Mesendoderm (in vitro differentiated cells): Measurements from ENCODE around the gene TMEM59L.

ENCODE experiments used
- DNase-seq: peaks from one replicate; pipeline ENCODE4 v3.0.0; 2013
- H2AK5ac ChIP-seq: 2 replicates; pipeline ENCODE4 v1.6.1; 2013; ENCODE audit warnings: low read length, inconsistent platforms
- H2BK120ac ChIP-seq: 2 replicates; pipeline ENCODE4 v1.6.1; 2013; ENCODE audit warnings: low read depth, mild to moderate bottlenecking, low read length, moderate library complexity, mixed read lengths
- H2BK15ac ChIP-seq: replicated peaks from 2 replicates; pipeline ENCODE4 v1.6.1; 2013; ENCODE audit warnings: low read depth, mild to moderate bottlenecking, moderate library complexity
- H2BK5ac ChIP-seq: 2 replicates; pipeline ENCODE4 v1.6.1; 2013; ENCODE audit warnings: low read length, inconsistent platforms
- H3K18ac ChIP-seq: 2 replicates; pipeline ENCODE4 v1.6.1; 2013; ENCODE audit warnings: mild to moderate bottlenecking, low read length, mixed read lengths
- H3K23ac ChIP-seq: one replicate; pipeline ENCODE4 v1.6.1; 2013; ENCODE audit warnings: low read length
- H3K27ac ChIP-seq: 2 replicates; pipeline ENCODE4 v1.5.1; 2013; ENCODE audit warnings: low read depth, mild to moderate bottlenecking, inconsistent platforms, low read length, moderate library complexity
- H3K27me3 ChIP-seq: 2 replicates; pipeline ENCODE4 v1.6.1; 2013; ENCODE audit warnings: low read length, control low read depth, mild to moderate bottlenecking, inconsistent platforms; ENCODE audit not compliant: insufficient read depth, poor library complexity
- H3K36me3 ChIP-seq: 2 replicates; pipeline ENCODE4 v1.6.1; 2013; ENCODE audit warnings: low read length, inconsistent platforms; ENCODE audit not compliant: control insufficient read depth, insufficient read depth
- H3K4ac ChIP-seq: one replicate; pipeline ENCODE4 v1.6.1; 2013; ENCODE audit warnings: low read depth, mild to moderate bottlenecking, low read length, moderate library complexity
- H3K4me1 ChIP-seq: 2 replicates; pipeline ENCODE4 v1.6.1; 2013; ENCODE audit warnings: low read depth, low read length, inconsistent platforms; ENCODE audit not compliant: control insufficient read depth
- H3K4me2 ChIP-seq: 2 replicates; pipeline ENCODE4 v1.6.1; 2013; ENCODE audit warnings: low read length
- H3K4me3 ChIP-seq: 2 replicates; pipeline ENCODE4 v1.5.1; 2013; ENCODE audit warnings: mild to moderate bottlenecking, low read length
- H3K56ac ChIP-seq: one replicate; pipeline ENCODE4 v1.6.1; 2013; ENCODE audit warnings: low read length
- H3K79me1 ChIP-seq: 2 replicates; pipeline ENCODE4 v1.6.1; 2013; ENCODE audit warnings: low read length, inconsistent platforms
- H3K79me2 ChIP-seq: 2 replicates; pipeline ENCODE4 v1.6.1; 2013; ENCODE audit warnings: mild to moderate bottlenecking, low read length; ENCODE audit not compliant: control insufficient read depth, insufficient read depth
- H3K9ac ChIP-seq: 2 replicates; pipeline ENCODE4 v1.6.1; 2013; ENCODE audit warnings: low read length, inconsistent platforms
- H4K5ac ChIP-seq: one replicate; pipeline ENCODE4 v1.6.1; 2013; ENCODE audit warnings: low read length
- H4K8ac ChIP-seq: one replicate; pipeline ENCODE4 v1.6.1; 2013; ENCODE audit warnings: low read depth, mild to moderate bottlenecking, control low read depth, low read length, moderate library complexity
- WGBS: extraction: QIAGEN DNeasy Blood & Tissue Kit; methylation state at CpG from one replicate; pipeline ENCODE4 v1.1.7; 2013; ENCODE audit warnings: low lambda C conversion rate, missing lambda C conversion rate; ENCODE audit not compliant: insufficient coverage; ENCODE audit errors: extremely low coverage; 5-methylcytosine and 5-hydroxymethylcytosine counted together

TMEM59L gene

GRCh38 chr19:18656337-18657086 is 43.8 kb downstream of the TMEM59L start:
- Histone ChIP-seq H3K4ac (no peak overlapping the region), H2BK5ac (no peak overlapping the region), H3K36me3 (no peaks in the 10 kb centered on the region), H3K9ac (no peak overlapping the region), H3K27ac (no peak overlapping the region), H3K79me1 (no peaks in the 10 kb centered on the region), H3K4me2 (no peak overlapping the region), H3K18ac (no peak overlapping the region), H2BK15ac (no peak overlapping the region), H3K56ac (no peak overlapping the region), H4K5ac (no peak overlapping the region), H3K4me1 (no peaks in the 10 kb centered on the region), H3K79me2 (no peaks in the 10 kb centered on the region), H2BK120ac (no peak overlapping the region), H4K8ac (no peak overlapping the region), H3K27me3 (no peaks in the 10 kb centered on the region), H3K4me3 (no peak overlapping the region), H3K23ac (no peak overlapping the region), H2AK5ac (no peak overlapping the region)
- no peak for DNase-seq
- no CpG with 5 or more reads among the region's 19 CpGs for WGBS

- Histone ChIP-seq H3K18ac (no peak overlapping the region), H2BK15ac (no peak overlapping the region), H3K56ac (no peak overlapping the region), H3K4me2 (no peak overlapping the region), H2BK5ac (no peak overlapping the region), H3K79me1 (no peaks in the 10 kb centered on the region), H4K5ac (no peak overlapping the region), H3K4me3 (no peak overlapping the region), H3K27me3 (no peaks in the 10 kb centered on the region), H3K4ac (no peak overlapping the region), H3K36me3 (no peaks in the 10 kb centered on the region), H2BK120ac (no peak overlapping the region), H4K8ac (no peak overlapping the region), H3K9ac (no peak overlapping the region), H3K4me1 (no peaks in the 10 kb centered on the region), H3K79me2 (no peaks in the 10 kb centered on the region), H3K27ac (no peak overlapping the region), H2AK5ac (no peak overlapping the region), H3K23ac (no peak overlapping the region)
- whole genome bisulfite sequencing, result no CpG with 5 or more reads among the region's 20 CpGs
- DNase-seq, result peak; percentile 87
These were observed 45.1 kb downstream of the TMEM59L start for GRCh38 chr19:18657590-18658365.

GRCh38 chr19:18658366-18658855 is 45.7 kb downstream of the TMEM59L start:
- H3K4ac ChIP-seq, result no peak overlapping the region
- H3K9ac ChIP-seq, result no peak overlapping the region
- H3K18ac ChIP-seq, result no peak overlapping the region
- no peaks in the 10 kb centered on the region for H3K27me3 ChIP-seq
- H2BK5ac ChIP-seq, result no peak overlapping the region
- no peak overlapping the region for H2AK5ac ChIP-seq
- H3K27ac ChIP-seq, result no peak overlapping the region
- no peaks in the 10 kb centered on the region for H3K79me2 ChIP-seq
- H3K4me1 ChIP-seq, result no peaks in the 10 kb centered on the region
- no peak overlapping the region for H4K8ac ChIP-seq
- no peak for DNase-seq
- no CpG with 5 or more reads among the region's 4 CpGs for WGBS
- no peak overlapping the region for H2BK15ac ChIP-seq
- no peak overlapping the region for H3K4me3 ChIP-seq
- H4K5ac ChIP-seq, result no peak overlapping the region
- H2BK120ac ChIP-seq, result no peak overlapping the region
- H3K4me2 ChIP-seq, result no peak overlapping the region
- H3K56ac ChIP-seq, result no peak overlapping the region
- no peak overlapping the region for H3K23ac ChIP-seq
- no peaks in the 10 kb centered on the region for H3K79me1 ChIP-seq
- no peaks in the 10 kb centered on the region for H3K36me3 ChIP-seq

GRCh38 chr19:18659281-18660050 is 46.8 kb downstream of the TMEM59L start:
- no peaks in the 10 kb centered on the region for H3K36me3 ChIP-seq
- H3K27me3 ChIP-seq, result no peaks in the 10 kb centered on the region
- no peak overlapping the region for H3K9ac ChIP-seq
- H4K8ac ChIP-seq, result no peak overlapping the region
- no peak overlapping the region for H3K4me2 ChIP-seq
- WGBS, result no CpG with 5 or more reads among the region's 30 CpGs
- H3K79me2 ChIP-seq, result no peaks in the 10 kb centered on the region
- no peak overlapping the region for H2AK5ac ChIP-seq
- no peak overlapping the region for H2BK15ac ChIP-seq
- no peak overlapping the region for H3K23ac ChIP-seq
- H4K5ac ChIP-seq, result no peak overlapping the region
- H3K27ac ChIP-seq, result no peak overlapping the region
- H2BK5ac ChIP-seq, result no peak overlapping the region
- H3K18ac ChIP-seq, result no peak overlapping the region
- H3K56ac ChIP-seq, result no peak overlapping the region
- DNase-seq, result no peak
- no peak overlapping the region for H2BK120ac ChIP-seq
- H3K79me1 ChIP-seq, result no peaks in the 10 kb centered on the region
- no peak overlapping the region for H3K4ac ChIP-seq
- H3K4me3 ChIP-seq, result no peak overlapping the region
- no peaks in the 10 kb centered on the region for H3K4me1 ChIP-seq

- Histone ChIP-seq H3K4ac (no peak overlapping the region), H3K23ac (no peak overlapping the region), H3K27ac (no peak overlapping the region), H3K4me1 (no peaks in the 10 kb centered on the region), H3K79me2 (no peaks in the 10 kb centered on the region), H3K4me3 (no peak overlapping the region), H2BK15ac (no peak overlapping the region), H4K5ac (no peak overlapping the region), H3K36me3 (no peaks in the 10 kb centered on the region), H2BK120ac (no peak overlapping the region), H2BK5ac (no peak overlapping the region), H2AK5ac (no peak overlapping the region), H4K8ac (no peak overlapping the region), H3K18ac (no peak overlapping the region), H3K79me1 (no peaks in the 10 kb centered on the region), H3K27me3 (no peaks in the 10 kb centered on the region), H3K9ac (no peak overlapping the region), H3K4me2 (no peak overlapping the region), H3K56ac (no peak overlapping the region)
- no CpG with 5 or more reads among the region's 37 CpGs for WGBS
- DNase-seq, result no peak
These were observed 47.6 kb downstream of the TMEM59L start for GRCh38 chr19:18660051-18660910.
